Left cardiac atrium (tissue), 4 donors: ENCODE data around the gene DNAJC27. TPM values are rescaled to one million over a fixed set of nuclear protein-coding genes. Genes with fewer than 3 reads are reported as not detected.

Experiments used
- ATAC-seq, 2 donors: fragments of 200-7000 bp; cut with Tn5 transposase; one replicate each; pipeline ENCODE4 v1.9.1; 2020; ENCODE audit warnings: mild to moderate bottlenecking in 2 of 2, moderate library complexity in 2 of 2
- DNase-seq: peaks from one replicate; pipeline ENCODE4 v3.0.0-alpha.2; 2020
- intact Hi-C, 2 donors: fragments of 100-400 bp; cut with DNase I; formaldehyde crosslinking; loops; one replicate each; pipeline versions ENCODE4 v1.14.1 to v1.15.1; 2022 to 2023
- total RNA-seq, 2 donors: library from RNA; stranded (reverse); fragmentation: NEBNext Ultra II Directional; extraction: Animal tissue kit (Norgen Biotek cat#: 25700); gene quantifications; one replicate each; pipeline ENCODE4 v1.2.1, GENCODE V29; 2021
- donor health status: DM: no; HTN: yes; CAD: no.
- donor health status: DM: no; HTN: yes; CAD: no; lungs with severe emphysema.
- donor health status: DM: yes; HTN: yes; CAD: no.
- donor health status: Dilated cardiomyopathy.

The DNAJC27 gene
- total RNA-seq, 2 donors from 2014 or later: 7.0 to 8.3 TPM

DNA sequence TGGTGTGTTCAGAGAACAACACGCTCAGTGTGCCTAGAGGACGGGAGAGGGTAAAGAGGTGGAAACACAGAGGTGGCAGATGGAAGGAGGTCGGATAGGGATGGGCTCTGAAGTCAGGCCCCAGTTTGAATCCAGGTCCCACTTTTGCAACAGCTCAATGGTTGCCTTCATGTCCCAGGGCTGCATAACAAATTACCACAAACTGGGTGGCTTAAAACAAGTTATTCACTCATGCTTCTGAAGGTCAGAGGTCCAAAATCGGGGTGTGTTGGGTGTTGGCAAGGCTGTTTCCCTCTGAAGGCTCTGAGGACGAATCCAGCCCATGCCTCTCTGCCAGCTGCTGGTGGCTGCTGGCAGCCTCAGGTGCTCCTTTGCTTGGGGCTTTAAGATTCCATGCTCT is 39.0 kb downstream of the DNAJC27 start:
- ATAC-seq: no peak
- intact Hi-C loops: loop anchor here in 1 of 2 donors (2.0 kb wide), 1 partner anchor 34 kb away; no protein-coding TSS in a partner anchor

DNA sequence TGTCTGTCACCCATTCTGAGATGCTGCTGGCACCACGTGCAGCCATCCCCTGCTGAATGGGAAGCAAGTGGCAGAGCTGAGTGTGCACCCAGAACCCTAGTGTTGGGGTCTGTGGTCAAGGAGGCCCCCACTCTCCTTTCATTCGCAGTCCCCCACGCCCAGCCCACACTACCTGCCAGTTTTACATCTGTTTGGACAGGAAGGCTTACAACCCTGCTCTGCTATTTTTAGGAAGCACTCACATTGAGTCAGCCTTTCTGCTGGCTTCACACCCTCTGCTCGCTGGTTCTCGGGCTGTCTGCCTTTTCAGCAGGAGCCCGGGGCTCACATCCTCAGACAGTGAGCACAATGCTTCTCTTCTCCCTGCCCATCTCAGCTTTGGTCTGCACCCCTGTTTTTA is 41.0 kb downstream of the DNAJC27 start:
- intact Hi-C loops: no loop called here
- ATAC-seq (peak in 1 of 2 donors; percentile 47), DNase-seq (no peak)

More for the DNA sequence above, 39.0 kb downstream of the DNAJC27 start:
- no peak for DNase-seq

DNA sequence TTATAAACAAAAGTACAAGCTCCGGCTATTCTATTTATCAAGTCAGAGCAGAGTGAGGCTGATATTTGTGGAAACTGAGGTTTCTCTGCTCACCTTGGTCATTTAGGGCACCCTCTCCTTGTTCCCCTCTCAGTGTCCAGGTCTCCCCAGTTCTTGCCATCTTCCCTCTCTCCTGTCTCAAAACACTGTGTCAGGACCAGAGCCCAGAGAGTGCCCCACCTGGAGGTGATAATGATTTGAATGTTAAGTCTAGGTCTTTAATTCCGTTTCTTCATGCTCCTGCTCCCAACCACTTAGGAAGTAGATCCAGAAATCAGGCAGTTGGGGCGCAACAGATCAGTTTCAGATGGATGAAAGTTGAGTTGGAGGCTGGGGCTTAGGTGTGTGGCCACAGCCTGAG is 42.5 kb downstream of the DNAJC27 start:
- intact Hi-C loops: no loop called here
- ATAC-seq (no peak), DNase-seq (no peak)

DNA sequence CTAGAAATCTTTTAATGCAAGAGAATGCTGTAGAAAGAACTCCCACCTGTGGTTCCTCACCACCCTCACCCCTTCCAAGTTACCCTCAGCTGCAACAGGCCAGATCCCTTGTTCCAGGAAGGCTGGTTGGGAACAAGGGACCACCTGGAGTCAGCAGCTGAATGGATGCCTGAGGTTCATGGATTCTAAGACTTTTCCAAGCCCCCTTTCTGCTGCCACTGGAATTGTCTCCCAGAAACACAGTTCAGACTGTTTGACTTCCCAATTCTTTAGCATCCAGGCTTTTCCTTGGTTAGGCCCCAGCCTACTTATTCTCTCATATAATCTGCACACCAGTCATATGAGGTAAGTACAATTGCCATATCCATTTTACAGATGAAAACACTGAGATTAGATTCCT is 43.7 kb downstream of the DNAJC27 start:
- intact Hi-C loops: no loop called here
- DNase-seq (no peak), ATAC-seq (no peak)

DNA sequence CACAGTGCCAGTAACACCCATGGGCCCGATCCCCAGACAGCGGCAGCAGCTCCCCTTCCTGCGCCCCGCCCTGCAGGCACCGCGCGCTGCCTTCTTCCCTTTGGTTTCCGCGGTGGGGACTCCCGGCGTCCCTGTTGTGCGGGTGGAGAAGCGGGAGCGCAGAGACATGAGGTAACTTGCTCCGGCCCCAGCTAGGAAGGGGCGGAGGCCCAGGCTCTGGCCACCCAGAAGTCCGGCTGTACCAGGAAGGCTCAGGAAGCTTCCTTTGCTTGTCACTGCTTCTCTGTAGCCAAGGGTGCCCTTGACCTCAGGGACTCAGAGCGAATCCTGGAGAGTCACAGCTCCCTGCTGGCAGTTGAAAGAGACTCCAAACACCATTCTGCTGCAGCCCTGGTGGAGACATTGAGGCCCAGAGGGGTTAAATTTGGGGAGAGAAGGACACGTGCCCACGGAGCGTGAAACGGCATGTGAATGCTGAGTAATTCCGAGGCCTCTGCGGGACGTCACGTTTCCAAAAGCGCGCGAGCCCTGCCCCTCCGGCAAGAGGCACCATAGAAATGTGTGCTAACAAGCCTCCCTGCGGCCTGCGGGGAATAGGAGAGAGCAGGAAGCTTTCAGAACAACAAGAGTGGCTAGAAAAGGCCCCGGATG is 45.0 kb downstream of the DNAJC27 start:
- ATAC-seq: peak; percentile 68 to 84
- intact Hi-C loops: no loop called here
- peak; percentile 79 for DNase-seq

DNA sequence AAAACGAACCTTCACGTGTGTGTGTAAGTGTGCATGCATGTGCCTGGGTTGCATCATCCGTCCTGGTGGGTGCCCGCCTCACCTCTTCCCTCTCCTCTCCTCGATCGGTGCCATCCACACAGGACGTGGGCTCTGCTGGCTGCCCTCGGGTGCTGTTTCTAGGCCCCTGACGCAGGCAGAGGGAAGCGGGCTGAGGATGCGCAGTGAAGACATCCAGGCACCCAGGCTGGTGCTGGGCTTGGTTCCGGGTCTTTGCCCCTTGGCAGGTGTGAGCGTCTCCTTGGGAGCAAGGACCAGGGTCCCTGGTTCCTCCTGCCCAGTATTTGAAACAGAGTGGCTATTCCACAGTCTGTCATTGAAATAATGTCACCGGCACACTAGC is 45.5 kb downstream of the DNAJC27 start:
- intact Hi-C loops: no loop called here
- DNase-seq (no peak), ATAC-seq (no peak)

DNA sequence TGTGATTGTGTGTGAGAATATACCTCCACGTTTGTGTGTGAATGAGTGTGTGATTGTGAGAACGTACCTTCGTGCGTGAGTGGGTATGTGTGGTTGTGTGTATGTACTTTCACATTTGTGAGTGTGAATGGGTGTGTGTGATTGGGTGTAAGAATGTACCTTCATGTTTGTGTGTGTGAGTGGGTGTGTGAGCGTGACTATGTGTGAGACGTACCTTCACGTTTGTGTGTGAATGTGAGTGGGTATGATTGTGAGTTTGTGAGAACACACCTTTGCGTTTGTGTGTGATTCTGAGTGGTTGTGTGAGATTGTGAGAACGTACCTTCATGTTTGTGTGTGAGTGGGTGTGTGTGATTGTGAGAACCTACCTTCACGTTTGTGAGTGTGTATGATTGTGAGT is 45.9 kb downstream of the DNAJC27 start:
- no peak for DNase-seq
- intact Hi-C loops: no loop called here
- ATAC-seq: no peak

DNA sequence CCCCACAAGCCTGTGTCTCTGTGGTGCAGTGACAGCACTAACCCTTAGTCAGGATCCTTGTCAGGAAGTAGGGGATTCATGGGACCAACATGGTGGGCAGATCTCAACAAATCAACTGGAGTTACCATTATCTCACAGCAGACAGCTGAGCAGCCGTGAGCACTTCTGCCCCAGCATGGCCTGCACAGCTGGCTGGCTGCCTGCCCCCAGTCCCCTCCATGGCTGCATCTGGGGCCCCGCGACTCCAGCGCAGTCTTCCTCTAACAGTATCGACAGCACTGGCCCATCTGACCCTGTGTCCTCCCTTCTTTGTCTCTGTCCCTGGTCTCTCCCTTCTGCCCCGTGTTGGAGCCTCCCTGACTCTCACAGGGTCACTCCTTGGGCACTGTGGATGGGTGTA is 47.0 kb downstream of the DNAJC27 start:
- no peak for ATAC-seq
- intact Hi-C loops: no loop called here
- no peak for DNase-seq

DNA sequence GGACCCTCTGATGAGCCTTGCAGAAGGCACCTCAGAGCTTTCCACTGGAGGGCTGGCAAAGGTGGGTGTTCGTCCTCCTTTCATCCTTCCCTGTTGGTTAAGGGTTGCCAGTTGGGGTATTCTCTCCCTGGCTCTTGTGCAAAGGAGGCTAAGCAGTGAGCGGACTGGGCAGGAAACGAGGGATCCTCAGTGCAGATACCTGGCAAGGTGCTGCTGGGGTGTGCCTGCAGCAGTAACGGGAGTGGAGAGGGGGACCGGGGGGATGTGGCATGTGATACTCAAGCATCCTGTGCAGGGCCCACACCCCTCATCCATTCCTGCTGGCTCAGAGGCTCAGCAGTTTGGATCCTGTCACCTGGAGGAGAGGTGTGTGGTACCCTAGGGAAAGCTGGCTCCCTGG is 47.5 kb downstream of the DNAJC27 start:
- intact Hi-C loops: no loop called here
- ATAC-seq (no peak), DNase-seq (no peak)

DNA sequence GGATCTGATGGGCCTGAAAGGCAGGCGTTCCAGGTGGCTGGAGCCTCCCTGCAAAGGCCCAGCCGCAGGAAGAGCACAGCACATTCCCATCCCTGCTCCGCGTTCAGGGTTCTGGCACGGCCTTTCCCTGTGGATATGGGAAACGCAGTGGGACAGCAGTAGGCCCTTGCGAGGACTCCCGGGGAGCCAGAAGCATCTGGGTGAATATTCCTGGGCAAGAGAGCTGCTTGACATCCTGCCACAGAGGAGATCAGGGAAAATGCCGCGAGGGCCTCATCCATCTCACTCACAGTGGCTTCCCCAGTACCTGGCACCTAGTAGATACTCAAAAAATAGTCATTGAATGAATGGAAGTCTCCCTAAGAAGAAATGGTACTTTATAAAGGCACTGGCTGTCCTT is 48.6 kb downstream of the DNAJC27 start:
- intact Hi-C loops: no loop called here
- DNase-seq (no peak), ATAC-seq (no peak)

DNA sequence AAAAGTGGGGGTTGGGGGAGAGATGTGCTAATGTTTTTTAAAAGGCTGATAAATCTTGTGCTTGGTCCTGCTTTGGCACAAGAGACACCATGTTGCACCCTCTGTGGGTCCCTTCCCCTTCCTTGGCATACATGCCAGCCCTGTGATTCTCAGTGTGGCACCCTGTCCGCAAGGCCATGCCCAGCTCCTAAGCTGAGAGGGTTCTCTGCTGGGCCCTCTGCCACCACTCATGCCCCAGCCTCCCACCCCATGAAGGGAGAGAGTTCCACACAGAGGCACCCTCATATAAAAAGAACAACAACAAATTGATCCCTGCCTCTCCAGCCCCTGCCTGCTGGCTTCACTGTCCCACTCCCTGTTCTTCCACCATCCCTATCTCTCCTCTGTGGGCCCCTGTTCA is 49.2 kb downstream of the DNAJC27 start:
- no peak for ATAC-seq
- intact Hi-C loops: no loop called here
- no peak for DNase-seq

DNA sequence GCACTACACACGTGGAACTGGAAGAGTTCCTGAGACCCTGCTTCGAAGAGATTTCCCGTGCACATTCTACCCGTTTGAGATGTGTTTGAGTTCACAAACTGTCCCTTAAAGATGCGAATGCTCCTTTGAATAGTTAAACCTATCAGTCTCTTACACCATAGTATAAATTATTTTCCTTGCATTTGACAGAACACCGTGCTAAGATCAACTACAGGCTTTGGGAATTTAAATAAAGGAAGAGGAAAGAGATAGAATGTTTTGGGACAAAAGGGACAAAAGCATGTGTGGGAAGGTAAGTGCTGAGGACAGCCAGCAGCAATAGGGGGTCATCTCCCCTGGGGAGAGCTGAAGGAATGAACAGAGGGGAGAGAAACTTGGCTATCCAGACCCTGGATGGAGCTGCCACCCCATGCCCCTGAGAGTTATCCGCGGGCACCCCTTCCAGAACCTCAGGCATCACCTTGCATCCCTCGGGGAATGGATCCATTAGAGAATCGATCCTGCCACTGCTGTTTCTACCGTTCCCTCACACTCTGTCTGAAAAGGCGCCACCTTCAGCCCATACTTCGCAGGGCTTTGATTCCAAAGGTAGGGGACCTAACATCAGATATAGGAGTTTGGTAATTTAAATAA is 50.8 kb downstream of the DNAJC27 start:
- ATAC-seq: no peak
- intact Hi-C loops: no loop called here

DNA sequence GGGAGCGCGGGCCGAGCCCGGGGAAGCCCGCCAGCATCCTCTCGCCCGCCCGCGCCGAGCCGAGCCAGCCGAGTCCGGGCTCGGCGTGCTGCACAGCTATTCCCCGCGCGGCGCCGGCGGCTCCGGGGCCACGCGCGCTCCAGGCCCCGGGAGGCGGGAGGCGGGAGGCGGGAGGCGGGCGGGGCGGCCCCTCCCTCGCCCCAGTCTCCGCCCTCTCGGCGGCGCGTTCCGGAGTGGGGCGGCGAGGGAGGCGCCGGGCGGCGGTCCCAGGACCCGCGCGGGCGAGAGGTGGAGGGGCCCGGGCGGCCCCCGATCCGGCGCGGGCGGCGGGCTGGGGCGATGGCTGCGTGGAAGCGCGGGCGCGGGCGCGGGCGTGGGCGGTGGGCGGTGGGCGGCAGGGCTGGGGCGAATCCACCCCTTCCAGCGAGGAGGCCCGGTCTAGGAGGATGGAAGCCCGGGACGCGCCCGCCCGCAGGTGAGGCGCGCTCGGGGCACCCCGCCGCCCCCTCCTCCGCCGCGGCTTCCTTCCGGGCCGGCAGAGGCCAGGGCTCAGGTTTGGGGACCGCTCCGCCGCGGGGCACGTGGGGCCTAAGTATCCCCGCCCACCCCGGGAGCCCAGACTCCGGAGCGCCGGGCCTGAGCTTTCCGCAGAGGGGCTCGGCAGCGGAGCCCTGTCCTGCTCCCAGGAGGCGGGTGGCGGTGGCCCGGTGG is 51.5 kb downstream of the DNAJC27 start, which contains the start of gene ADCY3:
Gene ADCY3 (minus strand): TSS at position 140 of the 711 bp plus-strand sequence. CDS start 1,250 bp downstream, outside the sequence.
- DNase-seq (peak; percentile 62), ATAC-seq (peak; percentile 75 to 79)

More for the DNA sequence above, 50.8 kb downstream of the DNAJC27 start:
- DNase-seq: no peak

DNA sequence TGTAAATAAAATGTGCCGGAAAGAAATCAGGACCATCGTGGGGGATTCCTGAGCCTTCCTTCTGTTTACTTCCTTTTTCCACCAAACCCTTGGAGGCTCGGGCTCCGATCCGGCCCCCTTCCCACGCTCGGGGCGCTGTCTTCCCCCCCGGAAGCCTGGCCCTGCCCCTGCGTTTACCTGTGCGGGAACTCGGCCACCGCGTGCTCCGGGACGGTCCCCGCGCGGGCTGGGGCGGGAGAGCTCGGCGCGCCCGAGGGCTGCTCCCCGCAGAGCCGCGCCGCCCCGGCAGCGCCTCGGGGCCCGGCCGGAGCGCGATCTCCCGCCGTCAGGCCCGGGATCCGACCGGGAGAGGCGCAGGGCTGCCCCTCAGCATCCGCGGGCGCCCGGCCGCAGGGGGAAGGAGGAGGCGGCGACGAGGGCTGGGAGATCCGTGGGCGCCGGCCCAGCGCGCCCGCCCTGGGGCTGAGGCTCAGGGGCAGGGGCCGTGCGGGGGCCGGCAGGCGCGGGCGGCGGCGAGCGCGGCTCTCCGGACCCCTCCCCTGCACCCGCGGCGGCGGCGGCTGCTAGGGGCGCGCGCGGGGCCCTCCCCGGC is 52.2 kb downstream of the DNAJC27 start:
- ATAC-seq: peak in 1 of 2 donors; percentile 10
- no peak for DNase-seq
- intact Hi-C loops: no loop called here

More for the DNA sequence above, 51.5 kb downstream of the DNAJC27 start, which contains the start of gene ADCY3:
- intact Hi-C loops: no loop called here

DNA sequence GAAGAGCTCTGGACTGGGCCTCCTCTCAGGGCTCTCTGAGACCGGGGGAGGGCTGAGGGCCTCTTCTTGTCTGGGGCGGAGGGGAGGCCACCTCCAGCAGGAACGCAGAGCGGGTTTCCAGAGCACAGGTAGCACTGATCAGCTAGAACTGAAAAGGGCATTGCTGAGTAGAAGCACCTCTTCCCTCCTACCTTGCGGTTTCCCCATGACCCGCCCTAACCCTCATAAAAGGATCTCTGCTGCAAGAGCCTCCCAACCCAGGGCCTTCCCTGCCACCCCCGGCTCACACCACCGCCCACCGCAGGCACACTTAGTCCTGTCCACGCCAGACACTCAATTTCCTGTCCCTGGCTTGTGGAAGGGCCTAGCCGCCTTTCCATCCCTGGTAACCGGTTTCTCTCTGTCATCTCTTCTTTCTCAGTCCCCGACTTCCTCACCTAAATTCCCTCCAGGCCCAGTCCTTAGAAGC is 52.7 kb downstream of the DNAJC27 start:
- ATAC-seq (peak; percentile 12 to 15), DNase-seq (no peak)
- intact Hi-C loops: no loop called here

DNA sequence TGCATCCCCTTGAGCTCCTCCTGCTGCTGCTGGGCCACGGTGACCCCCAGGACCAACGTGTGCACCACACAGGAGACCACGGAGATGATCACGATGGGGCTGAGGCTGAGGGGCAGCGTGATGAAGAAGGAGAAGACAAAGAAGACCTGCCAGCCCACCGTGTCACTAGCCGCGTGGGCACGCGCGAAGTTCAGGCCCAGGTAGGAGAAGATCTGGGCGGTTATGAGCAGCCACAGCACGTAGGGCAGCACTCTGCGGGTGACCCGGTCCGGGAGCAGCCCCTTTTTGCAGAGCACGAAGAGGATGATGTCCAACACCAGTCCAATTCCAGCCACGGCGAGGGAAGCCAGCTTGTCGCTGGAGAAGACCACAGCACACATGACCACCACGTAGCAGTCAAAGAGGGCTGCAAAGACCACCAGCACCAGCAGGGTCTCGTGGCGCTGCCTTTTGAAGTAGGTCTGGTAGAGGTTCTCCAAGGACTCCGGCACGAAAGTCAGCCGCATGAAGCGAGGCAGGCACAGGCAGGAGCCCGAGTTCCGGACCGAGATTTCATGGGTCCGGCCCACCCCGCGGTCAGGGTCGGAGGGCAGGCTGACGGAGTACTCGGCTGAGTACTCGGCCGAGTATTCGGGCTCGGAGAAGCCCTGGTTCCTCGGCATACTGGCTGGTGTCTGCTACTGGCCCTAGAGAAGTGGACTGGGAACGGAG is 53.3 kb downstream of the DNAJC27 start:
- intact Hi-C loops: no loop called here
- ATAC-seq (no peak), DNase-seq (no peak)

DNA sequence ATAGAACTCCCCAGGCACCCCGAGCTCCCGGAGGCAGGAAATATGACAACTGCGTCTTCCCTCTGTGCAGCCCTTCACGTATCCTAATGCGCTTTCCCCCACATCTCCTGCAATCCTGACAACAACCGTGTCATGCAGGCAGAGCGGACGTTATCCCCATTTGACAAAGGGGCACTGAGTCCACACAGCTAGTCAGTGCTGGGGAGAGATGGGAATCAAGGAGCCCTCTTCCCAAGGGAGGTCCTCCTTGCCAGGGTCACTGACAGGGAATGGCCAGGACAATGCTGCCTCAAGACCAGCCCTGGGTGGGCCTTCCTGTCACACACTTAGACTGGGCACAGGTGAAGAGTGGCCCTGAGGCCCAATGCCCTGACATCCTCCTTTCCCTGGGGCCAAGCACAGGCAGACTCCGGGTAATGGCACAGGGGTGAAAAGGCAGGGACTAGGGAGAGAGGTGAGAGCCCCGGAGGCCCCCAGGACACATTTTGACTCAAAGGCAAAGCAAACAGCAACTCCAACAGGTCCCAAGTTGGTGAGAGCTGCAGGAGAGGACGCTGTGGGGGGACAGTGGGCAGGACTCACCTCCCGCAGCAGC is 53.9 kb downstream of the DNAJC27 start:
- intact Hi-C loops: no loop called here
- ATAC-seq (no peak), DNase-seq (no peak)

DNA sequence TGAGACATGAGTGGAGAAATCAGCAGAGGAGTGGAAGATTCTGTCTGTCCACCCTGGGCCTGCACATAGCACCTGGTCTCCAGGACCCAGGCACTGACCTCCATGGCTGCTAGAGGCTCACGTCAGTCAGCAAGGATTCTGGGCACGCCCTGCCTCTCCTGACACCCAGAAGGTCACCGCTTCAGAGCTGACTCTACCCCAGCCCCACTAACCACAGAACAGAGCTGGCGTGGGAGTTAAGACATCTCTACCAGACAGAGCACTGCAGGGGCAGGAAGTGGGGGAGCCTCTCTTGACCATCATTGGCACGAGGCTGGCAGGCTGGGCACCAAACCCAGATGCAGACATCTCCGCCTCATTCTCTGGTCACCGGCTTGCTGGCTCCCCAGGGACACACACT is 54.7 kb downstream of the DNAJC27 start:
- intact Hi-C loops: no loop called here
- DNase-seq (no peak), ATAC-seq (no peak)

DNA sequence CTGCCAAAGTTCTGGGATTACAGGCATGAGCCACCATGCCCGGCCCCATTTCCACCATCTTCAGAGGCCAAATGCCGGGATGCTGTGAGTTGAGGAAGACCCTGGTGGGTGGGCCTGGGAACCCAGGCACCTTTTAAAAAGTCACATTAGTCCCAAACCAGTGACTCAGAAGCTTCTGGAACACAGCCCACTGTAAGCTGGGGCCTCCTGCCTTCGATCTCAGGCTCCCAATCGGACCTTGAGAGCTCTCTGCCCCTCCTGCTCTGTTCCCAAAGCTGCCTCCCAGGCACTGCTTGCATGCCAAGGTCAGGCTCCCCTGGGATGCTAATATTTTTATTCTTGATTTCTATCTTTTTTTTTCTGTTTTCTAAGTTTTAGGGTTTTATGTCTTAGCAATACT is 56.0 kb downstream of the DNAJC27 start:
- intact Hi-C loops: no loop called here
- DNase-seq (no peak), ATAC-seq (no peak)
